ENCODE data around the gene ERCC2. TPM values are rescaled to one million over a fixed set of nuclear protein-coding genes. Genes with fewer than 3 reads are reported as not detected.

Gene ERCC2
- total RNA-seq, 1 experiment from 2014 or later = 27.8 TPM

DNA sequence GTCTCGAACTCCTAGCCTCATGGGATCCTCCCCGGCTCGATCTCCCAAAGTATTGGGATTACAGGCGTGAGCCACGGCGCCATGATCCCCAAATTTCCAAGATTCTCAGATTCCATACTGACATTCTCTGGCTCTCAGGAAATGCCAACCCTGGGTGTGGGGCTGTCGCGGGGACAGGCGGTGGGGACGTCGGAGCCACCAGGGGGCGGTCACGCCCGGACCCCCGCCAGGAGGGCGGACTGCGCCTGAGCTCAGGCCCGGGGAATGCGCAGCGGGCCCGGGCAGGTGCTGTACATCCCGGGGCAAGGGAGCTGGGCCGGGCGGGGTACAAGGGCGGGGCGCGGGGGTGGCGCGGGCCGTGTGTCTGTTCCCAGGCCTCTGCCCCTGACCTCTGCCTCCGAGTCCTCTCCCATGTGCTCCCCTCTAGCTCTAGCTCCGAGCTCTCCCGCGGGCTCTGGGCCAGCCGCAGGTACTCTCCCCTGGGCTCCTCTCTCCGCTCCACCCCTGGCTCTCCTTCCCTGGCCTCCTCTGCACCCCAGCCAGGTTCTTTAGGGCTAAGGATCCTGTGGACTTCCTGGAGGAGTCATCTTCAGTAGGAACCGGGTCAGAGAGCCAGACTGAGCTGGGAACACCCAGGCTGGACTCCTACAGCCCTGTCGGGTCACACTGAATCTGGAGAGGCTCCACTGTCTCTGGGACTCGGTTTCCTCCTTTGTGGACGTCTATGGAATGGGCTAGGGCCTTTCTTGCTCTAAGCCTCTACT, 32.1 kb upstream of the ERCC2 start:
- Mint-ChIP-seq H3K27me3 (ENCODE audit: insufficient read depth, unreplicated experiment) (no peaks in the 10 kb centered on the region), H3K36me3 (ENCODE audit: insufficient read depth, unreplicated experiment) (peaks cover 29% of the 10 kb centered on the region), H3K4me1 (ENCODE audit: insufficient read depth, unreplicated experiment) (peaks cover 14% of the 10 kb centered on the region), H3K9me3 (ENCODE audit: unreplicated experiment) (no peaks in the 10 kb centered on the region), H3K4me3 (ENCODE audit: unreplicated experiment) (peak overlapping the region; percentile 96), H3K27ac (ENCODE audit: low read depth, unreplicated experiment) (peak overlapping the region; percentile 96)
- ChIA-PET POLR2A (interaction anchor here (0.6 to 6.6 kb wide), 15 partner anchors 9 to 224 kb away, joined by 3 to 82 read pairs (median 9); partner anchors contain the start of genes ERCC1, FOSB and TRAPPC6A), CTCF (interaction anchor here (0.5 to 2.9 kb wide), 16 partner anchors 9 to 315 kb away, joined by 3 to 12 read pairs (median 4); partner anchors contain the start of genes BLOC1S3 and FOSB)
- intact Hi-C loops (cut with micrococcal nuclease) = loop anchor here (1.0 kb wide), 1 partner anchor 76 kb away; no protein-coding TSS in a partner anchor
- no TSS peak for BruUV-seq (replicated peaks)
- peak; percentile 83 for DNase-seq (ENCODE audit: unreplicated experiment)
- TF ChIP-seq, protein P1, sequence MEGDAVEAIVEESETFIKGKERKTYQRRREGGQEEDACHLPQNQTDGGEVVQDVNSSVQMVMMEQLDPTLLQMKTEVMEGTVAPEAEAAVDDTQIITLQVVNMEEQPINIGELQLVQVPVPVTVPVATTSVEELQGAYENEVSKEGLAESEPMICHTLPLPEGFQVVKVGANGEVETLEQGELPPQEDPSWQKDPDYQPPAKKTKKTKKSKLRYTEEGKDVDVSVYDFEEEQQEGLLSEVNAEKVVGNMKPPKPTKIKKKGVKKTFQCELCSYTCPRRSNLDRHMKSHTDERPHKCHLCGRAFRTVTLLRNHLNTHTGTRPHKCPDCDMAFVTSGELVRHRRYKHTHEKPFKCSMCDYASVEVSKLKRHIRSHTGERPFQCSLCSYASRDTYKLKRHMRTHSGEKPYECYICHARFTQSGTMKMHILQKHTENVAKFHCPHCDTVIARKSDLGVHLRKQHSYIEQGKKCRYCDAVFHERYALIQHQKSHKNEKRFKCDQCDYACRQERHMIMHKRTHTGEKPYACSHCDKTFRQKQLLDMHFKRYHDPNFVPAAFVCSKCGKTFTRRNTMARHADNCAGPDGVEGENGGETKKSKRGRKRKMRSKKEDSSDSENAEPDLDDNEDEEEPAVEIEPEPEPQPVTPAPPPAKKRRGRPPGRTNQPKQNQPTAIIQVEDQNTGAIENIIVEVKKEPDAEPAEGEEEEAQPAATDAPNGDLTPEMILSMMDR (IDR thresholded peaks at IDR 0.05; ENCODE audit: unreplicated experiment) = peak; percentile 54

DNA sequence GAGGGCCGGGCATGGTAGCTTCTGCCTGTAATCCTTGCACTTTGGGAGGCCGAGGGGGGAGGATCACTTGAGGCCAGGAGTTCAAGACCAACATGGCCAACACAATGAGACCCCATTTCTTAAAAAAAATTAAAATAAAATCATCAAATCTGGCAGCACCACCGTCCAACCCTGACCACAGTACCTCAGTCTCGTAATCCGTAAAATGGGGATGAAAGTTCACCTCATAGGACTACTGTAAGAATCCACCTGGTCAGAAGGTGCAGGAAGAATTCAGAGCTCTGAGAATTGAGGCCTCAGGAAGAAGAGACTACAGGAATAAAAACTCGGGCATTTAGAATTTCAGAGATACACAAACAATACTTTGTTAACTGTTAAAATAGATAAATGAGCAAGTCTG, 31.4 kb upstream of the ERCC2 start:
- Mint-ChIP-seq H3K4me1 (ENCODE audit: insufficient read depth, unreplicated experiment) (peaks cover 14% of the 10 kb centered on the region), H3K4me3 (ENCODE audit: unreplicated experiment) (peak overlapping the region; percentile 96), H3K9me3 (ENCODE audit: unreplicated experiment) (no peaks in the 10 kb centered on the region), H3K27me3 (ENCODE audit: insufficient read depth, unreplicated experiment) (no peaks in the 10 kb centered on the region), H3K36me3 (ENCODE audit: insufficient read depth, unreplicated experiment) (peaks cover 35% of the 10 kb centered on the region), H3K27ac (ENCODE audit: low read depth, unreplicated experiment) (peak overlapping the region; percentile 96)
- no TSS peak for BruUV-seq (replicated peaks)
- TF ChIP-seq, protein P1 (IDR thresholded peaks at IDR 0.05; ENCODE audit: unreplicated experiment) = no peak
- ChIA-PET POLR2A (interaction anchor here (0.6 to 6.6 kb wide), 13 partner anchors 10 to 94 kb away, joined by 3 to 82 read pairs (median 10); partner anchors contain the start of genes ERCC1 and FOSB), CTCF (interaction anchor here (0.6 to 2.9 kb wide), 12 partner anchors 16 to 1764 kb away, joined by 3 to 12 read pairs (median 4); no protein-coding TSS in a partner anchor)
- intact Hi-C loops (cut with micrococcal nuclease) = loop anchor here (1.0 kb wide), 1 partner anchor 76 kb away; no protein-coding TSS in a partner anchor
- no peak for DNase-seq (ENCODE audit: unreplicated experiment)

- intact Hi-C loops (cut with micrococcal nuclease) = no loop called here
- POLR2A ChIA-PET = interaction anchor here (0.7 to 6.6 kb wide), 7 partner anchors 9 to 242 kb away, joined by 3 to 82 read pairs (median 3); partner anchors contain the start of genes ERCC1 and FOSB
Measured at GRCh38 chr19:45400192-45400591, 29.8 kb upstream of the ERCC2 start.

More at GRCh38 chr19:45400192-45400591, 29.8 kb upstream of the ERCC2 start:
- Mint-ChIP-seq H3K4me3 (ENCODE audit: unreplicated experiment) (no peak overlapping the region), H3K9me3 (ENCODE audit: unreplicated experiment) (no peaks in the 10 kb centered on the region), H3K27ac (ENCODE audit: low read depth, unreplicated experiment) (no peak overlapping the region), H3K27me3 (ENCODE audit: insufficient read depth, unreplicated experiment) (no peaks in the 10 kb centered on the region), H3K4me1 (ENCODE audit: insufficient read depth, unreplicated experiment) (peaks cover 14% of the 10 kb centered on the region), H3K36me3 (ENCODE audit: insufficient read depth, unreplicated experiment) (peaks cover 46% of the 10 kb centered on the region)
- CTCF ChIA-PET = interaction anchor here (0.7 to 2.9 kb wide), 5 partner anchors 12 to 85 kb away, joined by 3 to 12 read pairs (median 6); no protein-coding TSS in a partner anchor
- TF ChIP-seq, protein P1 (IDR thresholded peaks at IDR 0.05; ENCODE audit: unreplicated experiment) = no peak
- BruUV-seq (replicated peaks) = no TSS peak
- peak; percentile 86 for DNase-seq (ENCODE audit: unreplicated experiment)

All from MCF 10A (cell line).